Activated T-helper 17 cell treated with anti-CD3 and anti-CD28 coated beads, Interleukin-2, amount 50 U/mL, for 72 hours (primary cell): ENCODE results near the gene COX7B. TPM values are rescaled to one million over a fixed set of nuclear protein-coding genes. Genes with fewer than 3 reads are reported as not detected.

Experiments used
- total RNA-seq, 2 donors: library from RNA; stranded (reverse); gene quantifications; one replicate each; pipeline ENCODE4 v1.2.3, GENCODE V29; 2022

COX7B gene
- total RNA-seq, 2 donors from 2014 or later: 166 to 272 TPM

Other genes starting within 250 kb of the COX7B start
- 10 to 100 TPM; 70.2 to 74.5 TPM for gene ATRX, start 113.3 kb upstream of the COX7B start, total RNA-seq
- gene MAGT1, start 4.0 kb upstream of the COX7B start, total RNA-seq: 10 to 100 TPM; 28.6 to 43.2 TPM
- 10 to 100 TPM in 1 of 2 donors, 1 to 10 TPM in 1; 9.5 to 17.3 TPM for gene ATP7A, start 11.2 kb downstream of the COX7B start, total RNA-seq
- not detected for gene PGAM4, start 70.2 kb downstream of the COX7B start, total RNA-seq
- gene PGK1, start 204.8 kb downstream of the COX7B start, total RNA-seq: 1,000 to 10,000 TPM; 1,373 to 1,720 TPM
- 10 to 100 TPM; 13.4 to 20.6 TPM for gene TAF9B, start 240.2 kb downstream of the COX7B start, total RNA-seq